WTC11 (cell line): Measurements from ENCODE around the gene COPS3. TPM values are rescaled to one million over a fixed set of nuclear protein-coding genes. Genes with fewer than 3 reads are reported as not detected.

Experiments used
- ATAC-seq: fragments of 200-7000 bp; cut with Tn5 transposase; 2 replicates; pipeline ENCODE4 v1.10.0; 2021; ENCODE audit warnings: mild to moderate bottlenecking, moderate library complexity
- CTCF ChIA-PET: fragments of 300-600 bp; sonication (Branson Sonifier 250); formaldehyde crosslinking; loops from one replicate; lab custom pipeline; 2021; ENCODE audit warnings: antibody characterized with exemption; lab: Charles Lee
- POLR2A ChIA-PET: fragments of 350-600 bp; sonication (Branson Sonifier 250); formaldehyde crosslinking; loops from one replicate; lab custom pipeline; 2021; ENCODE audit warnings: antibody characterized with exemption; lab: Charles Lee
- DNase-seq: peaks from one replicate; pipeline ENCODE4 v3.0.0; 2021; ENCODE audit warnings: low spot score
- H3K27ac Mint-ChIP-seq: 2 replicates; pipeline ENCODE4 v1.8.0; 2021; ENCODE audit warnings: mixed read lengths
- H3K27me3 Mint-ChIP-seq: 2 replicates; pipeline ENCODE4 v1.8.0; 2021; ENCODE audit warnings: low read depth, mild to moderate bottlenecking, moderate library complexity, mixed read lengths
- H3K36me3 Mint-ChIP-seq: 2 replicates; pipeline ENCODE4 v1.8.0; 2021; ENCODE audit warnings: mixed read lengths
- H3K4me1 Mint-ChIP-seq: 2 replicates; pipeline ENCODE4 v1.8.0; 2022; ENCODE audit warnings: mixed read lengths
- H3K4me3 Mint-ChIP-seq: 2 replicates; pipeline ENCODE4 v1.8.0; 2021; ENCODE audit warnings: mild to moderate bottlenecking, moderate library complexity, mixed read lengths
- H3K9me3 Mint-ChIP-seq: 2 replicates; pipeline ENCODE4 v1.8.0; 2021; ENCODE audit warnings: mixed read lengths
- ATF1 ChIP-seq: sonication (generic); formaldehyde crosslinking; IDR thresholded peaks from 2 replicates; pipeline ENCODE4 v1.8.1; 2023; ENCODE audit warnings: mild to moderate bottlenecking, moderate library complexity, missing genetic modification reagents
- CREB1 ChIP-seq: sonication (generic); formaldehyde crosslinking; IDR thresholded peaks from 2 replicates; pipeline ENCODE4 v1.8.0; 2023; ENCODE audit warnings: mild to moderate bottlenecking, missing genetic modification reagents
- CREM ChIP-seq: sonication (generic); formaldehyde crosslinking; IDR thresholded peaks from 2 replicates; pipeline ENCODE4 v1.8.1; 2022; ENCODE audit warnings: mild to moderate bottlenecking, missing genetic modification reagents, moderate library complexity
- ERG ChIP-seq: fragments of 250-450 bp; sonication (Bioruptor Pico); IDR thresholded peaks from 2 replicates; pipeline ENCODE4 v1.8.0; 2021; ENCODE audit warnings: mild to moderate bottlenecking
- FOXK1 ChIP-seq: sonication (generic); formaldehyde crosslinking; IDR thresholded peaks from 2 replicates; pipeline ENCODE4 v1.8.0; 2022; ENCODE audit warnings: mild to moderate bottlenecking, moderate library complexity, missing genetic modification reagents
- FOXP4 ChIP-seq: sonication (generic); formaldehyde crosslinking; IDR thresholded peaks from 2 replicates; pipeline ENCODE4 v1.8.0; 2022; ENCODE audit warnings: mild to moderate bottlenecking, missing genetic modification reagents
- NFATC4 ChIP-seq: fragments of 250-450 bp; sonication (Bioruptor Pico); IDR thresholded peaks from 2 replicates; pipeline ENCODE4 v1.9.0; 2021; ENCODE audit warnings: mild to moderate bottlenecking
- NFE2L1 ChIP-seq: sonication (generic); formaldehyde crosslinking; IDR thresholded peaks from 2 replicates; pipeline ENCODE4 v1.8.1; 2023; ENCODE audit warnings: missing genetic modification reagents
- NR1H2 ChIP-seq: sonication (generic); formaldehyde crosslinking; IDR thresholded peaks from 2 replicates; pipeline ENCODE4 v1.9.0; 2021; ENCODE audit warnings: mild to moderate bottlenecking, moderate library complexity, missing genetic modification reagents
- NR2C2 ChIP-seq: sonication (generic); formaldehyde crosslinking; IDR thresholded peaks from 2 replicates; pipeline ENCODE4 v1.8.0; 2022; ENCODE audit warnings: mild to moderate bottlenecking, missing genetic modification reagents
- RELA ChIP-seq: sonication (generic); formaldehyde crosslinking; IDR thresholded peaks from 2 replicates; pipeline ENCODE4 v1.8.1; 2022; ENCODE audit warnings: missing genetic modification reagents, mild to moderate bottlenecking, borderline replicate concordance
- SMAD4 ChIP-seq: sonication (generic); formaldehyde crosslinking; IDR thresholded peaks from 2 replicates; pipeline ENCODE4 v1.8.0; 2022; ENCODE audit warnings: mild to moderate bottlenecking, missing genetic modification reagents
- SP1 ChIP-seq: sonication (generic); formaldehyde crosslinking; conservative IDR thresholded peaks from 2 replicates; pipeline ENCODE4 v1.8.1; 2022; ENCODE audit warnings: missing genetic modification reagents
- TEAD1 ChIP-seq: sonication (generic); formaldehyde crosslinking; IDR thresholded peaks from 2 replicates; pipeline ENCODE4 v1.8.0; 2022; ENCODE audit warnings: mild to moderate bottlenecking, missing genetic modification reagents
- TP53 ChIP-seq: sonication (generic); formaldehyde crosslinking; IDR thresholded peaks from 2 replicates; pipeline ENCODE4 v1.8.1; 2023; ENCODE audit warnings: mild to moderate bottlenecking, missing genetic modification reagents
- USF1 ChIP-seq: sonication (generic); formaldehyde crosslinking; IDR thresholded peaks from 2 replicates; pipeline ENCODE4 v1.8.0; 2022; ENCODE audit warnings: mild to moderate bottlenecking, missing genetic modification reagents
- ZBTB43 ChIP-seq: sonication (generic); formaldehyde crosslinking; IDR thresholded peaks from 2 replicates; pipeline ENCODE4 v1.8.1; 2023; ENCODE audit warnings: mild to moderate bottlenecking, missing genetic modification reagents
- ZMAT4 ChIP-seq: fragments of 250-450 bp; sonication (Bioruptor Pico); IDR thresholded peaks from 2 replicates; pipeline ENCODE4 v1.9.0; 2021; ENCODE audit warnings: mild to moderate bottlenecking
- ZNF138 ChIP-seq: sonication (generic); formaldehyde crosslinking; conservative IDR thresholded peaks from 2 replicates; pipeline ENCODE4 v1.8.1; 2022; ENCODE audit warnings: mild to moderate bottlenecking, moderate library complexity, missing genetic modification reagents
- total RNA-seq: library from RNA; stranded (reverse); gene quantifications from 3 replicates; pipeline ENCODE4 v1.2.3, GENCODE V29; 2021

COPS3 gene
- total RNA-seq, 1 experiment from 2014 or later = 78.3 TPM

GRCh38 chr17:17328251-17328650 is 47.2 kb upstream of the COPS3 start:
- ChIA-PET CTCF (interaction anchor here (1.3 kb wide), 1 partner anchor 27 kb away, joined by 3 read pairs; no protein-coding TSS in a partner anchor), POLR2A (no interaction called here)
- TF ChIP-seq ZNF138 (no peak), FOXK1 (no peak), ZMAT4 (no peak), ATF1 (no peak)
- Mint-ChIP-seq H3K27ac (no peak overlapping the region), H3K4me3 (no peak overlapping the region), H3K27me3 (no peaks in the 10 kb centered on the region), H3K4me1 (no peaks in the 10 kb centered on the region), H3K36me3 (no peaks in the 10 kb centered on the region; the same call in 1 of the 2 replicates), H3K9me3 (no peaks in the 10 kb centered on the region)
- no peak for ATAC-seq
- no peak for DNase-seq

- Mint-ChIP-seq H3K36me3 (no peaks in the 10 kb centered on the region; the same call in 1 of the 2 replicates), H3K27ac (no peak overlapping the region), H3K27me3 (no peaks in the 10 kb centered on the region), H3K4me1 (no peaks in the 10 kb centered on the region), H3K9me3 (no peaks in the 10 kb centered on the region), H3K4me3 (no peak overlapping the region)
- TF ChIP-seq SP1 (CRISPR knock-in tag) (no peak), TP53 (no peak), NR2C2 (CRISPR knock-in tag) (no peak), ERG (CRISPR knock-in tag) (no peak), FOXK1 (no peak), SMAD4 (CRISPR knock-in tag) (no peak), RELA (CRISPR knock-in tag) (no peak), USF1 (CRISPR knock-in tag) (no peak), NR1H2 (CRISPR knock-in tag) (no peak), ZBTB43 (no peak), FOXP4 (CRISPR knock-in tag) (no peak), TEAD1 (CRISPR knock-in tag) (no peak), CREM (CRISPR knock-in tag) (no peak), CREB1 (no peak), NFE2L1 (CRISPR knock-in tag) (no peak), ZMAT4 (no peak), NFATC4 (CRISPR knock-in tag) (no peak)
- ATAC-seq = no peak
- DNase-seq = no peak
- POLR2A ChIA-PET = no interaction called here
- CTCF ChIA-PET = no interaction called here
Observed at GRCh38 chr17:17326275-17326875, 45.3 kb upstream of the COPS3 start.
